OCI-LY1 (cell line): ENCODE data around the gene PGLYRP1.

Experiments
- EZH2 ChIP-seq: fragments of 200-600 bp; sonication (generic), shearing (Covaris generic); IDR thresholded peaks from 2 replicates; pipeline ENCODE4 v1.8.0; 2017; ENCODE audit warnings: borderline replicate concordance, mixed run types, mild to moderate bottlenecking, antibody characterized with exemption, low read length, moderate library complexity, mixed read lengths
- TF ChIP-seq, protein P1 (sequence below): fragments of 200-600 bp; sonication (generic), shearing (Covaris generic); IDR thresholded peaks from 2 replicates; pipeline ENCODE4 v1.5.1; 2017; ENCODE audit warnings: mild to moderate bottlenecking, antibody characterized with exemption, low read length, moderate library complexity, mixed read lengths

DNA sequence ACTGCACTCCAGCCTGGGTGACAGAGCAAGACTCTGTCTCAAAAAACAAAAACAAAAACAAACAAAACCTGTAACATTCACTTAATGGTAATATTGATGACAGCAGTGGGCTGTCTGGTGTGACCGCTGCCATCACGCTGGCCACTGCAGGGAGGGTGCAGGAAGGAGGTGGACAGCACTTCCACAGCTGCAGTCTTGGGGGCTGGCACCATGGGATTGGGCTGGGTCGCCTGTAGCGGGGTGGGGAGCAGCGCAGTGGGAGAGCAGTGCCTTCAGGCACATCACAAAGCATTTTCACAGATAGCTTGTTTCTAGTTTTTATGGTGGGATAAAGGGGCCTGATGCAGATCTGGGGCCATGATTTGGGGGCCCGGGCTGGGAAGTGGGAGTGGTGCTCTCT, 12.7 kb upstream of the PGLYRP1 start:
- TF ChIP-seq, protein P1, sequence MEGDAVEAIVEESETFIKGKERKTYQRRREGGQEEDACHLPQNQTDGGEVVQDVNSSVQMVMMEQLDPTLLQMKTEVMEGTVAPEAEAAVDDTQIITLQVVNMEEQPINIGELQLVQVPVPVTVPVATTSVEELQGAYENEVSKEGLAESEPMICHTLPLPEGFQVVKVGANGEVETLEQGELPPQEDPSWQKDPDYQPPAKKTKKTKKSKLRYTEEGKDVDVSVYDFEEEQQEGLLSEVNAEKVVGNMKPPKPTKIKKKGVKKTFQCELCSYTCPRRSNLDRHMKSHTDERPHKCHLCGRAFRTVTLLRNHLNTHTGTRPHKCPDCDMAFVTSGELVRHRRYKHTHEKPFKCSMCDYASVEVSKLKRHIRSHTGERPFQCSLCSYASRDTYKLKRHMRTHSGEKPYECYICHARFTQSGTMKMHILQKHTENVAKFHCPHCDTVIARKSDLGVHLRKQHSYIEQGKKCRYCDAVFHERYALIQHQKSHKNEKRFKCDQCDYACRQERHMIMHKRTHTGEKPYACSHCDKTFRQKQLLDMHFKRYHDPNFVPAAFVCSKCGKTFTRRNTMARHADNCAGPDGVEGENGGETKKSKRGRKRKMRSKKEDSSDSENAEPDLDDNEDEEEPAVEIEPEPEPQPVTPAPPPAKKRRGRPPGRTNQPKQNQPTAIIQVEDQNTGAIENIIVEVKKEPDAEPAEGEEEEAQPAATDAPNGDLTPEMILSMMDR, result no peak
- no peak for TF ChIP-seq EZH2
